Anterior cingulate cortex (tissue), 58 donors: ENCODE measurements around the gene B3GNT7.

Source experiments
- DNase-seq, 58 donors: peaks; one replicate each; lab custom pipeline; 2025; lab: John Stamatoyannopoulos, UW

B3GNT7 gene

DNA sequence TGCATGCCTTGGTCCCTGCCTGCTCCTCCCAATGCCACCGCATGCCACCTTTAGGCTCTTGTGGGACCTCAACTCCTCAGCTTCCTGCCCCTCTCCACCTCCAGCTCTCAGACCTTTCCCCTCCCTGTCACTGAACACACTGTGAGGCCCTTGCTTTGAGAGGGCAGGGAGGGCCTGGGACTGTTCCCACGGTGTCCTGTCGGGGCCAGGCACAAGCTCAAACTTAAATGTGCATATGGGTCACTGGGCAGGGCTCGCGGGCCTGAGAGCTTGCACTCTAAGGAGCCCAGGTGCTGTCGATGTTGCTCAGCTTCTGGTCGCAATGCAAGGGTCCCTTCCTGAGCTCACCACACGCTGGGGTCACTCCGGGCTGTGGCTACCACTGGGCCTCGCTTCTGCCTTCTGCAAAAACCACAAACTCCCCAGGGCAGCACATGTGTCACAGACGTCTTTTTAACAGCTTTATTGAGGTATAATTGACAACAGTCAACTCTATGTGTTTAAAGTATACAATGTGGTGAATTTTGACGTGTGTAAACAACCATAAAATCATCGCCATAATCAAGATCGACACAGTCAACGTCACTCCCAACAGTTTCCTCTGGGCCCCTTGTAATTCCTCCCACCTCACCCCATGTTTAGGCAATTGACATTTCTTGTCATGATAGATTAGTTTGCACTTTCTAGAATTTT, 11.9 kb upstream of the B3GNT7 start:
- no peak for DNase-seq

DNA sequence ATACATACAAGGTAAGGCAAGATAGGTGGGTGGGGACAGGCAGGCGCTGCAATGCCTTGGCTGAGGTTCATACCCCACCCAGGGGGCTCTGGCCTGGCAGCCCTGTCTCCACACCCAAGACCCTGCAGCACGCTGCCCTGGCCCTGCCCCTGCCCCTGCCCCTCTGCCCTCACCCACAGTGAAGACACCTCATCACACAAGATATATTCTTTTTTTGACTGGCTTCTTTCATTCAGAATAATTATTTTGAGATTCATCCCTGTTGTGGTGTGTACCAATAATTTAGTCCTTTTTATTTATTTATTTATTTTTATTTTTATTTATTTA, 11.4 kb upstream of the B3GNT7 start:
- DNase-seq = no peak

GRCh38 chr2:231384970-231385369, 10.5 kb upstream of the B3GNT7 start:
- no peak for DNase-seq

GRCh38 chr2:231385429-231385828, 10.1 kb upstream of the B3GNT7 start:
- no peak for DNase-seq

DNA sequence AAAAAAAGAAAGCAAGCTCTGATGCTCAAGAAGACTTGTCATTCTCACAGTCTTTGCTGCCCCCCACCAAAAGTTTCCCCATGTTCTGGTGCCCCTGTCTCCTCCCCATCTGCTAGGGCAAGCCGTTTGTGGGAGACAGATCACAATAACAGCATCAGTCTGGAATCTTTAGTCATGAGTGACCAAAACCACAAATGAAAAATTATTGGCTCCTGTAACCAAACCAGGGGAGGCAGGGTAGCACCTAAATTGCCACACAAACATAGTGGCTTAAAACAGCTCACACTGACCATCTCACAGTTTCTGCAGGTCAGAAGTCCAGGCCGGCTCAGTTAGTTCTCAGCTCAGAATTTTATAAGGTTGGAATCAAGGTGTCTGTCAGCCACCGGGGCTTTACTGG, 9.1 kb upstream of the B3GNT7 start:
- no peak for DNase-seq

DNA sequence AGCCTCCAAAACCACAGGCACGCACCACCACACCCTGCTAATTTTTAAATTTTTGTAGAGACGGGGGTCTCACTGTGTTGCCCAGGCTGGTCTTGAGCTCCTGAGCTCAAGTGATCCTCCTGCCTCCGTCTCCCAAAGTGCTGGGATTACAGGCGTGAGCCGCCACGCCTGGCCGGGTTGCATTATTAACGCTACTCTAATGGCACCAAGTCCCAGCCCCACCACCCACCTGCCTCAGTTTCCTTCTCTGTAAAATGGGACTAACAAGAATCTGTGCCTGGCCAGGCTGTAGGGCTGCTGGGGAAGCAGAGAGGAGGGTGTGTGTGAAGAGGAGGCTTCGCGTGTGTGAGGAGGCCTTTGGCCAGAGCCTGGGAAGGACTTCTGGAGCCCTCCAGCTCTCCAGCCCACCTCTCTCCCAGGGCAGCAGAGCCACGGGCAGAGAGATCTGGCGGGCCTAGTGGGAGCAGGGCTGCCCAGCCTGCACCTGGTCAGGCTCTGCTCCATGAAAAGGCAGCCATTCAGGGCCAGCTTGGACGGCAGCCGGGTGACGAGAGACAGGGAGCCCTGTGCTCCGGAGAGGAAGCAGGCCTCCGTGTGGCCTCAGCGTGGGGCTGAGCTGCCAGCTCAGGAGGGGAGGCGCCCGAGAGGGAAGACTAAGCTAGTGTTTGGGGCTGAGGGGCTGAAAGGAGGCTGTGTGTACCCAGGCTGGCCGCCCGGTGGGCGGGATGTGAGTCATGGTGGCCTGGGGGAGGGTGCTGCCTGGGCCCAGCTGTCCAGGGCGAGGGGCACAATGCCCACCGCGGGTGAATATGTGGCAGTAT, 7.4 kb upstream of the B3GNT7 start:
- peak in 57 of 58 donors; percentile 32 to 99 (median 89) for DNase-seq

DNA sequence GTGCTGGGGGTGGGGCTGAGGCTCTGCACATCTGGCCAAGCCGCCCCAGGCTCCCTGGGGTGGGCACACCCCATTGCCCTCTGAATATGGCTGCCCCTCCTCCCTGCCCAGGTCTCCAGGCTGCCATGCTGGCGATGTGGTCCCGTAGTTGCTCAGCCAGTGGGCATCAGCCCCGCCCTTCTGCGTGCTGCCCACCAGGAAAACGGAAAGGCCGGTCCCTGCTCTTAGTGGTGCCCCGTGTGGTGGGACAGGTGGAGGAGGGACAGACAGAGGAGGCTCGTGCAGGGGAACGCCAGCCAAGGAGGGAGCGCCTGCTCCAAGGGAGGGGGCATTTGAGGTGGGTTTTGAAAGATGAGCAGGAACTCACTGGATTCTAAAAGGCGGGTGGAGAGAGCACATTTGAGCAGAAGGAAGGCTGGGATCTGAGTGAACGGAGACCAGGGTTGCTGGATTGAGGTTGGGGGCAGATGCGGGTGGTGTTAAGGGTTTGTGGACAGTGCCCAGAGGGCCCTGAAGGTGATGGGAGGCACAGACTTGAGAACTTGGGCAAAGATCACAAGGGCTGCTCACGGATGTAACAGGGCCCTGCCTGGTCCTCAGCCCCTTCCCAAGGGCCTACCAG, 6.7 kb upstream of the B3GNT7 start:
- DNase-seq = no peak

DNA sequence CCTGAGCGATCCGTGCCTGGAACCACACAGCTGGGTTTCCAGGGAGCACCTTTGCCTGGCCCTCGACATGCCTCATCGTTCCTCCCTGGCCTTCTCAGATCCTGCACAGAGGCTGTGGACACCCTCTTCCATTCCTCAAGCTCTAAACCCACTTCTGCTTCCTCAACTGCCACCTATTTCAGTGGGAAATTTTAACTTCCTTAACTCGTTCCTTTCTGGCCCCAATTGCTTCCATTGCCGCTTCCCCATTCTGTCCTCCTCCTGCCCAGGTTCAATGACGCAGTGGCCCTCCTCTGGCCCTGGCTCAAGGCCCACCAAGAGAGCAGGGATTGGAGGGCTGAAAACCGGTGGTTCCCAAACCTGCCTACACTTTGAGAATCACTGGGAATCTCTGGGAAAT, 4.8 kb upstream of the B3GNT7 start:
- no peak for DNase-seq

DNA sequence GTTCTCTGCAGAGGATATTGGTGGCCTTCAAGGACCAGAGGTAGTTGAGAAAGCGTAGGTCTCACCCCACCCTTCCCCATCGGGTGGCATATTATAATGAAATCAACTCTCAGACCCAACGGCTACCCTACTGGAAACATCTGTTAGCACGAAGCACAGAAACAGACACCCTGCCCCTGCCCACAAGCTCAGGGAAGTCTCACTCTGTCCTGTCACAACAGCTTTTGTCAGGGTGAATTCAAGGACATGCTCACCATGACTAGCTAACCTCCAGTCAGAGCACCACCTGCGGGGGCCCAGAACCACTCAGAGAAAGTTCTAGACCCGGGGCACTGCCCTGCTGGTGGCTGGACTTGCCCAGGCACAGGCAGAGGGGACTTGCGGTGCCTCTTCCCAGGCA, 3.5 kb upstream of the B3GNT7 start:
- DNase-seq = no peak

DNA sequence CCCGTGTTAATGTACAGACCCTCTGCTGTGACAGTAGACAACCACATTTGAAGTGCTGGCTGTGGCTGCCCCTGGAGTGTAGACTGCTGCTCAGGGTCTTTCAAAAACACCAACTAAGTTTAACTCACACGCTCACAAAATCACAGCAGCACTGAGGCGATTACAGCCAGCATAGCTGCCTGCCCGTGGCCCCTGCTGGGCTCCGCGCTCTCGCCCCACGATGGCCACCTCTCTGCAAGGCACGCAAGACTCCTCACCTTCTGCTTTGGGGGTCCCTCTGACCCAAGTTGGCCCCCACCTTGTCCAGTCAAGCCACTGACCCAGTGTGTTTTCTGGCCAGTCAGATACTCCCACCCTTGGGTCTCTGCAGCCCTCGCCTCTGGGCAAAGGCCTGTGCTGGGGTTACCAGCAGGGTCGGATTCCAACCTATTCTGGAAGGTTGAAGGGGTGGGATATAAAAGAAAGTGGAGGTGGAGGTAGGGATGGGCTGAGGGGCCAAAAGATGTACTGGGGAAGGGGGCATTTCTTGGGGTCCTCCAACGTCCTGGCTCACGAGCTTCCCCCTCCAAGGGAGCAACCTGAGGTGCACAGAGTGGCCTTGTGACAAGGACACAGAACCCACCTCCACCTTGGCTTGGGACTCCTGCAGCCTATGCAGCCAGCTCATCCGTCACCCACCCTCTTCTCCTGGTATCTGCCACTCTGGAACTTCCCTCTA, 2.9 kb upstream of the B3GNT7 start:
- DNase-seq = no peak

DNA sequence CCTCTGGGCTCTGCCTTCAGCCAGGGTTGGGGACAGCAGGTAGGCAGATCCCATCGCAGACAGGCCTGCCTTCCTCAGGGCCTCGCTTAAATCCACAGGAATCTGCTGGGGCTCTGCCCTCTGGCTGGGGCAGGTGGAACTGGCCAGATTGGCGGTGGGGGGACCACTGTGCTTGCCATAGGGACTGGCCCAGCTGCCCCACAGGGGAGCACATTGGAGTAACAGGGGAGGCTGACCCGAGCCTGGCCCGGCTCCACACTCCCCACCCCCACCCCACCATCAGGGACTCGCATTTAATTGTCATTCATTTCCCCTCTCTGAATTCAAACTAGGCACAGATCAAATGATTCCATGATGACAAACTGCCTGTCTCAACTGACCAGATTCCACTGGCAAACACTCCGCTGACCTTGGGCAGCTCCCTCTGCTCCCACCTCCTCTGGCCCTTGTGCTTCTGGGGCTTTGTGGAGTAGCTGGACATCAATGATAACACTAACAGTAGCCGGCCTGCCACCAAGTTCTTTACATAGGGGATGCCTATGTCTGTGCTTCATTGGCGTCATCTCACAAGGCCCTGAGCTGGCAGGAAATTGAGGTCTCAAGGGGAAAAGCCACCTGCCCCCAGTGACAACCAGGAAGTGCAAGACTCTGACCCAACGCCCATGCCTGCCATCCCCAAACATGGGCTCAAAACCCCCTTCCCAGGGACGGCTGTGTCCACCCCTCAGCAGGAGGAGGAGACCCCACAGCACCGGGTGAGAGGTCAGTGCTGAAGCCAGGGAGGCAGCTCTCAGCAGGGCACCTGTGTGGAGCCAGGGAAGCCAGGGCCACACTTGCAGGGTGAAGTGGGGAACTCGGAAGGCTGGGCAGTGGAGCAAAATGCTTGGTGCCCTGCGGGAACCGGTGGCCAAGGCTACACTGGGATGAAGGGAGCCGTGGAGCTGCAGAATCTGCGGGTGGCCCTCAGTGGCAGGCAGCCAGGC, 2.1 kb upstream of the B3GNT7 start:
- DNase-seq = peak in 2 of 58 donors; percentile 23 to 26

GRCh38 chr2:231394211-231395141, 1.0 kb upstream of the B3GNT7 start:
- no peak for DNase-seq

- no peak for DNase-seq
Measured at GRCh38 chr2:231396058-231396821, 730 bp downstream of the B3GNT7 start.

- DNase-seq = no peak
Measured at GRCh38 chr2:231397011-231397927, 1.8 kb downstream of the B3GNT7 start.

DNA sequence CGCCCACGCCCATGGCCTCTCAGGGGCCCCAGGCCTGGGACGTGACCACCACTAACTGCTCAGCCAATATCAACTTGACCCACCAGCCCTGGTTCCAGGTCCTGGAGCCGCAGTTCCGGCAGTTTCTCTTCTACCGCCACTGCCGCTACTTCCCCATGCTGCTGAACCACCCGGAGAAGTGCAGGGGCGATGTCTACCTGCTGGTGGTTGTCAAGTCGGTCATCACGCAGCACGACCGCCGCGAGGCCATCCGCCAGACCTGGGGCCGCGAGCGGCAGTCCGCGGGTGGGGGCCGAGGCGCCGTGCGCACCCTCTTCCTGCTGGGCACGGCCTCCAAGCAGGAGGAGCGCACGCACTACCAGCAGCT, 2.4 kb downstream of the B3GNT7 start:
- no peak for DNase-seq

DNA sequence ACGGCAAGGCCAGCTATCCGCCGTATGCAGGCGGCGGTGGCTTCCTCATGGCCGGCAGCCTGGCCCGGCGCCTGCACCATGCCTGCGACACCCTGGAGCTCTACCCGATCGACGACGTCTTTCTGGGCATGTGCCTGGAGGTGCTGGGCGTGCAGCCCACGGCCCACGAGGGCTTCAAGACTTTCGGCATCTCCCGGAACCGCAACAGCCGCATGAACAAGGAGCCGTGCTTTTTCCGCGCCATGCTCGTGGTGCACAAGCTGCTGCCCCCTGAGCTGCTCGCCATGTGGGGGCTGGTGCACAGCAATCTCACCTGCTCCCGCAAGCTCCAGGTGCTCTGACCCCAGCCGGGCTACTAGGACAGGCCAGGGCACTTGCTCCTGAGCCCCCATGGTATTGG, 3.1 kb downstream of the B3GNT7 start:
- no peak for DNase-seq
